IMR-90 (cell line): ENCODE results near the gene SPDYE16.
"Not testable (repeated sequence)": the region's sequence is repeated elsewhere in the genome, so short reads cannot be mapped to it uniquely, and the experiment has no call there.

Experiments used
- CEBPB ChIP-seq: IDR thresholded peaks from 2 replicates; pipeline ENCODE4 v1.6.1; 2012; ENCODE audit warnings: low read depth, low read length, improper control_type of control experiment
- FOS ChIP-seq: fragments of 150-350 bp; IDR thresholded peaks from 2 replicates; pipeline ENCODE4 v1.6.1; 2016; ENCODE audit warnings: low read depth, low read length
- MXI1 ChIP-seq: IDR thresholded peaks from 2 replicates; pipeline ENCODE4 v1.6.1; 2012; ENCODE audit warnings: low read depth, mild to moderate bottlenecking, low read length, moderate library complexity, borderline replicate concordance
- POLR2A ChIP-seq: IDR thresholded peaks from 2 replicates; pipeline ENCODE4 v1.6.1; 2012; ENCODE audit warnings: mild to moderate bottlenecking, low read depth, low read length
- RCOR1 ChIP-seq: IDR thresholded peaks from 2 replicates; pipeline ENCODE4 v1.6.1; 2012; ENCODE audit warnings: mild to moderate bottlenecking, low read length, improper control_type of control experiment; ENCODE audit not compliant: insufficient replicate concordance
- SMC3 ChIP-seq: fragments of 150-350 bp; IDR thresholded peaks from 2 replicates; pipeline ENCODE4 v1.6.1; 2016; ENCODE audit warnings: low read depth, mild to moderate bottlenecking, antibody characterized with exemption, low read length, moderate library complexity
- TF ChIP-seq, protein P1 (sequence below): conservative IDR thresholded peaks from 2 replicates; pipeline ENCODE4 v1.5.1; 2012; ENCODE audit warnings: mild to moderate bottlenecking, low read depth, low read length, improper control_type of control experiment
- TF ChIP-seq, protein P2 (sequence below): fragments of 150-350 bp; IDR thresholded peaks from 2 replicates; pipeline ENCODE4 v1.6.1; 2016; ENCODE audit warnings: low read depth, mild to moderate bottlenecking, low read length, moderate library complexity, borderline replicate concordance

DNA sequence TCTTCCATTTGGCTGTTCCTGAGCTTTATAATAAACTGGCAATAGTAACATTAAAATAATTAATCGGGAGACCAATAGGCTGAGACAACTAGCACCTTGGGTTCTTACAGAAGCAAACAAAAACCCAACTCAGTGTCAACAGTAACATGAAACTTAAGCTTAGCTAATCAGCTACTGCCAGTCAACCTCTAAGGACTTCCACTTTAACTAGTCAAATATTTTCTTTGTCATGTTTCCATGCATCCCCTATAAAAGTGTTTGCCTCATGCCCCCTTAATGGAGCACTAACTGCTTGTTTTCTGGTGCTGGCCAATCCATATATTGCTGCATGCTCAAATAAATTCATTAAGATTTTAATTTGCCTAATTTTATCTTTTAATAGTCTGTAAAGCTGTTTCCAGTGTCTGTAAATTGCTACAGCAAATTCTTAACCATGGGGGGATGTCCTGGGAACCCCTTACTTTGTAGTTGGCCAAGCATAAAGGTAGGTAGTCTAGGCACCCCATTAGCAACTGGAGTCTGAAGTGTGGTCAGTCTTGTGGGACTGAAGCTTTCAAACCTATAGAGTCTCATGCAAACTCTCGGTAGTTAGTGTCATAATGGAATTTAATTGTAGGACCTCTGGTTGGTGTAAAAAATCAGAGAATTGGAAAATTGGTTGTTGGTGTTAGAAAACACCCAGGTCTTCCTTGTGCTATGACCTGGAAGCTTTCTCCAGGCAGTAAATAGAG lies 43.7 kb upstream of the SPDYE16 start:
- TF ChIP-seq SMC3, POLR2A, FOS, CEBPB, RCOR1, MXI1: not testable (repeated sequence)
- TF ChIP-seq, protein P1, sequence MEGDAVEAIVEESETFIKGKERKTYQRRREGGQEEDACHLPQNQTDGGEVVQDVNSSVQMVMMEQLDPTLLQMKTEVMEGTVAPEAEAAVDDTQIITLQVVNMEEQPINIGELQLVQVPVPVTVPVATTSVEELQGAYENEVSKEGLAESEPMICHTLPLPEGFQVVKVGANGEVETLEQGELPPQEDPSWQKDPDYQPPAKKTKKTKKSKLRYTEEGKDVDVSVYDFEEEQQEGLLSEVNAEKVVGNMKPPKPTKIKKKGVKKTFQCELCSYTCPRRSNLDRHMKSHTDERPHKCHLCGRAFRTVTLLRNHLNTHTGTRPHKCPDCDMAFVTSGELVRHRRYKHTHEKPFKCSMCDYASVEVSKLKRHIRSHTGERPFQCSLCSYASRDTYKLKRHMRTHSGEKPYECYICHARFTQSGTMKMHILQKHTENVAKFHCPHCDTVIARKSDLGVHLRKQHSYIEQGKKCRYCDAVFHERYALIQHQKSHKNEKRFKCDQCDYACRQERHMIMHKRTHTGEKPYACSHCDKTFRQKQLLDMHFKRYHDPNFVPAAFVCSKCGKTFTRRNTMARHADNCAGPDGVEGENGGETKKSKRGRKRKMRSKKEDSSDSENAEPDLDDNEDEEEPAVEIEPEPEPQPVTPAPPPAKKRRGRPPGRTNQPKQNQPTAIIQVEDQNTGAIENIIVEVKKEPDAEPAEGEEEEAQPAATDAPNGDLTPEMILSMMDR = not testable (repeated sequence)
- TF ChIP-seq, protein P2, sequence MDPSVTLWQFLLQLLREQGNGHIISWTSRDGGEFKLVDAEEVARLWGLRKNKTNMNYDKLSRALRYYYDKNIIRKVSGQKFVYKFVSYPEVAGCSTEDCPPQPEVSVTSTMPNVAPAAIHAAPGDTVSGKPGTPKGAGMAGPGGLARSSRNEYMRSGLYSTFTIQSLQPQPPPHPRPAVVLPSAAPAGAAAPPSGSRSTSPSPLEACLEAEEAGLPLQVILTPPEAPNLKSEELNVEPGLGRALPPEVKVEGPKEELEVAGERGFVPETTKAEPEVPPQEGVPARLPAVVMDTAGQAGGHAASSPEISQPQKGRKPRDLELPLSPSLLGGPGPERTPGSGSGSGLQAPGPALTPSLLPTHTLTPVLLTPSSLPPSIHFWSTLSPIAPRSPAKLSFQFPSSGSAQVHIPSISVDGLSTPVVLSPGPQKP = not testable (repeated sequence)
